Epithelial cell of prostate (primary cell): Measurements from ENCODE around the gene RITA1.
"Not testable (repeated sequence)": the region's sequence is repeated elsewhere in the genome, so short reads cannot be mapped to it uniquely, and the experiment has no call there.

Source experiments
- DNase-seq: peaks from one replicate; pipeline ENCODE4 v3.0.0-alpha.2; 2011; ENCODE audit warnings: low read depth, low spot score
- H3K27ac ChIP-seq: fragments of 450-650 bp; 2 replicates; pipeline ENCODE4 v1.5.1; 2017; ENCODE audit warnings: mild to moderate bottlenecking

RITA1 gene, protein sequence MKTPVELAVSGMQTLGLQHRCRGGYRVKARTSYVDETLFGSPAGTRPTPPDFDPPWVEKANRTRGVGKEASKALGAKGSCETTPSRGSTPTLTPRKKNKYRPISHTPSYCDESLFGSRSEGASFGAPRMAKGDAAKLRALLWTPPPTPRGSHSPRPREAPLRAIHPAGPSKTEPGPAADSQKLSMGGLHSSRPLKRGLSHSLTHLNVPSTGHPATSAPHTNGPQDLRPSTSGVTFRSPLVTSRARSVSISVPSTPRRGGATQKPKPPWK

DNA sequence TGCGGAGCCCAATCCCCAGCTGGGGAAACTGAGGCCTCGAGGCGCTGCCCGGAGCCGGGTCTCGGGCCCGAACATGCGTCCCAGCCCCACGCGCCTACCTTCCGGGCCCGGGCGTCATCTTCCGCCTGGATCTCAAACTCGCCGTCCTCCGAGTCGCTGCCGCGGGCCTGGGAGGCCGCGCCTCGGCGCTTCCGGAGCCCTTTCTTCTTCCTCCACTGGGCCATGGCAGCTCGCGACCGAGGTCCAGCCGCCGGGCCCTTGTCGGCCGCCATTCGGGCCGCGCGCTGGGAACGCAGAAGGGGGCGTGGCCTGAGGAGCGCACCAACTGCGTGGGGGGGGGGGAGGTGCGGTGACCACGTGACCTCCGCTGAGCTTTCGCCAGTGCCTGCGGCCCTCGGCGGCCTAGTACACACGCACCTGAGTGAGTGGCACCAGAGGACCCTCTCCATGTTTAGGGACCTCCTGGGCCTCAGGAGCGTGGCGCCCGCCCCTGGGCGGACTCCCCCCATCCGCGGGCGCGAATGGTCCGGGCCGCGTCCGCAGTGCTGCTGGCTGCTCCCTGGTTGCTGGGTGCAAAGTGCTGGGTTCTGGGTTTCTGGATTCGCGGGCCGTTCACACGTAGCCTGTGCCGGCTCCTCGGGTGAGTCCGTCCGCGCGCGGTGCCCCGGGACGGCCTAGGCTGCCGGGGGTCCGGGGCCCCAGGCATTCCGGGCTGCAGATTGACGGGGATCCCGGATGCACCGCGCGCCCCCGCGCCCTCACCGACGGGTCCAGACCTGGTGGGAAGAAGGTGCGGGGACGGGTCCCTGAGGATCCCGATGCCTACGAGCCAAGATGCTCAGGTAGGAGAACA is at the start of gene RITA1, which contains the start of gene DDX54:
TSS of gene RITA1 (plus strand) at position 542 of the 853 bp plus-strand sequence. CDS start 1,026 bp downstream, outside the sequence.
TSS of gene DDX54 (minus strand) at position 299 of the 853 bp plus-strand sequence. CDS start at position 272, 27 bp downstream.
- no peak for DNase-seq
- H3K27ac ChIP-seq = peak within 1 kb of the TSS; percentile 90

DNA sequence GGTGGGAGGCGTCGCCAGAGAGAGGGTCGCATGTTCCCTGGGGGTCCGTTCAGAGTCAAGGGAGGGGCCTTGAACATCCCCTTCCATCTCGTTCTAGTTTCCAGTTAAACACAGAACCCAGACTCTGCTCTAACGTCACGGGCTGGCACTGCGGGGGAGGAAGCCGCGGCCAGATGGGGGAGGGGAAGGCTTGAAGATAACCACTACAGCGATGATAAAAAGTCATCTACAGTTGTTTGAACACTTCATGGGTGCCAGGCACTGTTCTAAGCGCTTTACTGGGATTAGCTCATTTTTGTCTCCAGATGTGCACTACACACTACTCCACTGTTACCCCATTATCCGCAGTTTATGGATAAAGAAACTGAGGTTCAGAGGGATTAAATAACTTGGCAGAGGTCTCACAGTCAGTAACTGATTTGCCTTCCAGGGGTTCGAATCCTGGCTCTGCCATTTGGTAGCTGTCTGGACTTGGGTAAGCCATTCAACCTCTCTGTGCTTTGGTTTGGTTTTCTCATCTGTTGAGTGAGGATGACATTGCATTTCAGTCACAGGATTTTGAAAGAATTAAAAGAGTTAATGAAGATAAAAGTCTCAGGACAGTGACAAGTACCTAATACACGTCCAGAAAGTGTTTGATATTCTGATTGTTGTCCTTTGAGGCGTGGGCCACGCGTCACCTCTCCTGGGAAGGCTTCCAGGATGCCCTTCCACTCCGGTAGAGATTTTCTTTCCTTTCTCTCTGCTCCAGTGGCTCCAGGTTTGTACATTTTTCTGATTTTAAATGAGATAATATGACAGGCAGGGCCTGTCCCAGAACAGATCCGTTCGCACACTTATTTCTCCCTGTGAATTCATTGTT is 49.2 kb upstream of the RITA1 start:
- peak overlapping the region; percentile 9 for H3K27ac ChIP-seq
- no peak for DNase-seq

DNA sequence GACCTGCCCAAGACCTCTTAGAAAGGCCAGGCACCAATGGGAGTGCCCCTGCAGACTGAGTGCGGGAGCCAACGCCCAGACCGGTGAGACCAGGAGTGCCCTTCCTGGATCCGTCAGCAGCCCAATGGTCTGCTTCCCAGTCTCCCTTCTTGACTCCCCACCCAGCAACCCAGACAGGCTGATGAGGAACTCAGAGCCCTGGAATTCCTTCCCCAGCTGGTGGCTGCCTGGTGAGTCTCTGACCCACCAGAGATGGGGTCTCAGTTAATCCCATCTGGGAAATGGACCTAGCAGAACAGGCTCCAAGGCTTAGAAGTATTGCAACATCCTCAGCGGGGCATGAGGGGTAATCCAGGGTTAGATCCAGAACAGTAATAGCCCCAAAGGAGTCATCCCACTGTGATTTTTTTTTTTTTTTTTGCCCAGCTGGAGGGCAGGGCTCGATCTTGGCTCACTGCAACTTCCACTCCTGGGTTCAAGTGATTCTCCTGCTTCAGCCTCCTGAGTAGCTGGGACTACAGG is 48.5 kb upstream of the RITA1 start:
- H3K27ac ChIP-seq = no peak overlapping the region
- DNase-seq = no peak

DNA sequence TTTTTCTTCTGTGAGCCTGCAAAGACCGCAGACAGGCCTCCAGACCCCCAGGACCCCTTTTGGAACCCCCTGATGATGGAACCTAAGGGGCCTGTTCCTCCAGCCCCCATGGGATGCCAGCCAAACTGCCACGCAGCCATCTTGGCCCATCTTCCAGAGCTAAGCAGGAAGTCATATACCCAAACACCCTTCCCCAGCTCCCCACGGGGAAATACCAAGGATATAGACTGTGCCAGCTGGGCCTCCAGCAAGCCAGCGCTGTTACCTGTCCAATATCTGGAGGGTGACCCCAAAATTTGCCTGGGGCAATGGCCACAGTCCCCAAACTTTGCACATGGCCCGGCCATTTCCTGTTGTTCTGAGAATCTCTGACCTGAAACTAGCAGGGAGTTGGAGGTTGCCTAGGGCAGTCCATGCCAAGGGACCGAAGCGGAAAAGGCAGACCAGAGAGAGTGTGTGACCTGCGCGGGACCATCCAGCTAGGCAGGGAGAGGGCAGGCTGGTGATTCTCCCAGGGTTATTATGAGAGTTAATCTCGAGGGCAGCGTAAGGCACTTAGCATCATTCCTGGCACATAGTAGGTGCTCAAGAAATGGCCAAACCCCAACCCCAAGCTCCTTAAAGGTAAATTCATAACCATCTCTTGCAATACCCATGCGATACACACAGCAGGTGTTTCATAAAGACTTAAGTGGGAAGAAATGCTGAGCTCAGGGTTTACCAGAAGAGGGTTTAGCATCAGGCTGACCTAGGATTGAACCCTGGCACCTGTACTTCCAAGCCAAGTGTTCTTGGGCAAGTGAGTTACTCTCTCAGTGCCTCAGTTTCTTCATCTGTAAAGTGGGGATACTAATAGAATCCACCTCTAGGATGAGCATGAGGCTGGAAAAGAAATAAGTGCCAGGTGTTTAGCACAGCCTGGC is 47.4 kb upstream of the RITA1 start:
- no peak for DNase-seq
- no peak overlapping the region for H3K27ac ChIP-seq

DNA sequence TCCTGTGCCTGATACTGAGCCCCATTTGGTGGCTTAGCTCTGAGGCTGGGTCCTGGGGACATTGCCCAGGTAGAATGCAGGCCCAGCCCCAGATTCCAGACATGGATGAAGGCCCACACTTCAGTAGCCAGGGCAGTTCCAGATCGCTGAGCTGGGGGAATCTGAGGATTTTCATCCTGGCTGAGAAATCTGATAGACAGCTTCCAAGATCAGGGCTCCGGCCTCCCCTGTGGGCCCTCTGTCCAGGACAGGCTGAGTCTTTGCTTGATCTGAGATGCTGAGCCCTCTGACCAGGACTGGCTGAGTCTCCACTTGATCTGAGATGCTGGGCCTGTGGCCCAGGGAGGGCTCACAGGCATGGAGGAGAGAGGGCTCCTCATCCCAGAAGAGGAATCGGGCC is 46.7 kb upstream of the RITA1 start:
- DNase-seq = no peak
- no peak overlapping the region for H3K27ac ChIP-seq

DNA sequence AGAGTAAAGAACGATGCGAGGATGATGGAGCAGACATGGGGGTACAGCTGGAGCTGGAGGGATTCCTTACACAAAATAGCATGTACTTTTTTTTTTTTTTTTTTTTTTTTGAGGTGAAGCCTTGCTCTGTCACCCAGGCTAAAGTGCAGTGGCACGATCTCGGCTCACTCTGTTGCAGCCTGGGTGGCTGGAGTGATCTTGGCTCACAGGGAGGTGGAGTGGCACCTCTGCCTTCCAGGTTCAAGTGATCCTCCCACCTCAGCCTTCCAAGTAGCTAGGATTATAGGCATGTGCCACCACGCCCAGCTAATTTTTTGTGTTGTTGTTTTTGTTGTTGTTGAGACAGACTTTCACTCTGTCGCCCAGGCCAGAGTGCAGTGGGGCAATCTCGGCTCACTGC is 44.8 kb upstream of the RITA1 start:
- DNase-seq = no peak
- H3K27ac ChIP-seq = no peak overlapping the region

DNA sequence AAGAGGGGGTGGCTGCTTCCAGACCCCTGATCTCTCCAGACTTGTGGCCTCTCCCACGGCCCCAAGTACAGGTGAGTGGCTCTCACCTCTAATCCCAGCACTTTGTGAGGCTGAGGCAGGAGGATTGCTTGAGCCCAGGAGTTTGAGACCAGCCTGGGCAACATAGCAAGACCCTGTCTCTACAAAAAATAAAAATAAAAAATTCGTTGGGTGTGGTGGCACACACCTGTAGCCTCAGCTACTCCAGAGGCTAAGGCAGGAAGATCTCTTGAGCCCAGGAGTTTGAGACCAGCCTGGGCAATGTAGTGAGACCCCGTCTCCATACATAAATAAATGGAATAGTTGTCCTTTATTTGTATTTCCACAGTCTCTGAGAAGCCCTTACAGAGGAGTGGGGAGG is 43.8 kb upstream of the RITA1 start:
- not testable (repeated sequence) for H3K27ac ChIP-seq, DNase-seq

DNA sequence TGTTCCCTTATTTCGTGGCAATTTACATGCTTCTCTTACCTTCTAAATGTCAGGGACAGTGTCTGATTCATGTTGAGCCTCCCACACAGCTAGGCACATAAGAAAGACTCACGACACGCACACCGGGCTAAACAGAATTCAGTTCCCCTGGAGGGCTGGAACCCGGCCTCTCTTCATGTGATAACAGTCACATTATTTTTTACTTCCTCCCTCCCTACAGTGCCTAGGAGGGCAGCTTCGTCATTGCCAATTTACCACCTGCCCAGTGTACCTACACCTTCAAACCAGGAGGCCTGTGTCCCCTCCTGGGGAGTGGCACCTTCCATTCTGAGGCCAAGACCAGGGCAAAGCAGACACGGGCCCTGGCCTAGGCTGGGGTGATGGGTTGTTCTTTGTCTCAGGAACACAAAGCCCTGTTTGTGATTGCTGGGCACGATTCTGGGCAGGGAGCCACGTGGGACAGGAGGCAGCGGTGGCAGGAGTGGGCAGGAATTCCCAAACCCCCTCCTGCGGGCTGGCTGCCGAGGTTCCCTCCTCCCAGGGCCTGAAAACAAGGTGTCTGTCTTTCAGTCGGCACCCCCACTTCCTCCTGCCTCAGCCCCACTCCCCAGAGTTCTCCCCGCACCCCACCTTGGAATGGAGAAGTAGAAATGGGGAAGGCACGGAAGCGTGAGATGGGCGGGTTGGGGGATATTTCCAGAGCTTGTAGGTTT is 43.2 kb upstream of the RITA1 start:
- no peak for DNase-seq
- H3K27ac ChIP-seq = no peak overlapping the region

DNA sequence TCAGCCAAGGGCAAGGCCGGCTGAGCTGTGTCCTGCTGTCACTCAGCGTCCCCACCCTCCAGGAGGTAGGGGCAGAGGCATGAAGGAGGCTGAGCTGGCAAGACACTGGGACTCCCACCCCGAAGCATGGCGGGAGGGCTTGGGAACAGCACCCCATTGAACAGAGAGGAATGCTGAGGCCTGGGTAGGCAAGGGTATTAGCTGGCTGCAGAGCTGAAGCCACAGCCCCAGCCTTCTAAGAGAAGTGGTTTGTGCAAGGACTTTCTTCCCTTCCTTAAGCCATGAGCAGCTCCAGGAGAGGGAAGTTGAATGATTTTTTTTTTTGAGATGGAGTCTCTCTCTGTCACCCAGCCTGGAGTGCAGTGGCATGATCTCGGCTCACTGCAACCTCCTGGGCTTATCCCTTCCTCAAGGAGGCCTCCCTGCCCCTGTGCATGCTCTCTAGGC is 42.6 kb upstream of the RITA1 start:
- H3K27ac ChIP-seq = no peak overlapping the region
- no peak for DNase-seq

DNA sequence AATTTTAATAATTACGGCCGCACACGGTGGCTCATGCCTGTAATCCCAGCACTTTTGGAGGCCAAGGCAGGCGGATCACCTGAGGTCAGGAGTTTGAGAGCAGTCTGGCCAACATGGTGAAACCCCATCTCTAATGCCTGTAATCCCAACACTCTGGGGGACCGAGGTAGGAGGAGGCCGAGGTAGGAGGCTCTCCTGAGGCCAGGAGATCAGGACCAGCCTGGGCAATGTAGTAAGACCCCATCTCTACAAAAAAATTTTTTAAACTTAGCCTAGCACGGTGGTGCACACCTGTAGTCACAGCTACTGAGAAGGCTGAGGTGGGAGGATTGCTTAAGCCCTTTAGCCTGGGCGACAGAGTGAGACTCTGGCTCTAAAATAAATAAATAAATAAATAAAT is 41.6 kb upstream of the RITA1 start:
- H3K27ac ChIP-seq = no peak overlapping the region
- DNase-seq = no peak

DNA sequence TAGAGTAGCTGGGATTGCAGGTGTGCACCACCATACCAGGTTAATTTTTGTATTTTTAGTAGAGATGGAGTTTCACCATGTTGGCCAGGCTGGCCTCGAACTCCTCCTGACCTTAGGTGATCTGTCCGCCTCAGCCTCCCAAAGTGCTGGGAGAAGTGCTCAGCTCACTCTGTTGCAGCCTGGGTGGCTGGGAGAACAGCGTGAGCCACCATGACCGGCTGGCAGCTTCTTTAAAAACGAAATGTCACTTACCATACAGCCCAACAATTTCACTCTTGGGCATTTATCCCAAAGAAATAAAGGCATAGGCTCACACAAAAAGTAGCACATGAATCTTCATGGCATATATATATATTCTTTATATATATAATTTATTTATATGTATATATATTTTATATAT is 40.7 kb upstream of the RITA1 start:
- H3K27ac ChIP-seq = no peak overlapping the region
- DNase-seq = no peak

DNA sequence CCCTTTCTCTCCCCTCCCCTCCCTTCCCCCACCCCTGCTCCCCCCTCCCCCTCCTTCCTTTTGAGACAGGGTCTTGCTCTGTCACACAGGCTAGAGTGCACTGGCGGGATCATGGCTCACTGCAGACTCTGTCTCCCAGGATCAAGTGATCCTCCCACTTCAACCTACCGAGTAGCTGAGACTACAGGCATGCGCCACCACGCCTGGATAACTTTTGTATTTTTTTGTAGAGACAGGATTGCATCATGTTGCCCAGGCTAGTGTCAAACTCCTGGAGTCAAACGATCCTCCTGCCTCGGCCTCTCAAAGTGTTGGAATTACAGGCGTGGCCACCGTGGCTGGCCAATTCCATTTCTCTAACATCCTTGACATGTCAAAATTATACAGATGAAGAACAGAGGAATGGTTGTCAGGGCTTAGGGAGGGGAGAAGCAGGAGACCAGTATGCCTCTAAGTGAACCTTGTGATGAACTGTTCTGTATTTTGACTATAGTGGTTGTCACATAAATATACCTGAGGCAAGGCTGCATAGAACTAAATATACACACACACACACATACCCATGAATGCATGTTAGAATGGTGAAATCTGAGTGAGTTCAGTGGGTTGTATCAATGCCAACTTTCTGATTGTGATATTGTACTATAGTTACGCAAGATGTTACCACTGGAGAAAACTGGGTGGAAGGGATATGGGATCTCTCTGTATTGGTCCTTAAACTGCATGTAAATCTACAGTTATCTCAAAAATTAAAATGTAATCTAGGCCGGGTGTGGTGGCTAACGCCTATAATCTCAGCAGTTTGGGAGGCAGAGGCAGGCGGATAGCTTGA is 39.6 kb upstream of the RITA1 start:
- no peak overlapping the region for H3K27ac ChIP-seq
- DNase-seq = no peak

DNA sequence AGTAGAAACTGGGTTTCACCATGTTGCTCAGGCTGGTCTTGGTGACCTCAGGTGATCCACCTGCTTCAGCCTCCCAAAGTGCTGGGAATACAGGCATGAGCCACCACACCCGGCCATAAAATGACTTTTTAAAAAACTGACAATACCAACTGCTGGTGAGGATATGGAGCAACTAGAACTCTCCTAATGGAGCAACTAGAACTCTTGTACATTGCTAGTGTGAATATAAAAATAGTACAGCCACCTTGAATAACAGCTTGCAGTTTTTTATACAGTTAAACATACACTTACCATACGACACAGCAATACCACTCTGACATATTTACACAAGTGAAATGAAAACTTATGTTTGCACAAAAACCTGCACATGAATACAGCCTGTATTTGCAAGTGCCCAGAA is 38.5 kb upstream of the RITA1 start:
- no peak for DNase-seq
- no peak overlapping the region for H3K27ac ChIP-seq

DNA sequence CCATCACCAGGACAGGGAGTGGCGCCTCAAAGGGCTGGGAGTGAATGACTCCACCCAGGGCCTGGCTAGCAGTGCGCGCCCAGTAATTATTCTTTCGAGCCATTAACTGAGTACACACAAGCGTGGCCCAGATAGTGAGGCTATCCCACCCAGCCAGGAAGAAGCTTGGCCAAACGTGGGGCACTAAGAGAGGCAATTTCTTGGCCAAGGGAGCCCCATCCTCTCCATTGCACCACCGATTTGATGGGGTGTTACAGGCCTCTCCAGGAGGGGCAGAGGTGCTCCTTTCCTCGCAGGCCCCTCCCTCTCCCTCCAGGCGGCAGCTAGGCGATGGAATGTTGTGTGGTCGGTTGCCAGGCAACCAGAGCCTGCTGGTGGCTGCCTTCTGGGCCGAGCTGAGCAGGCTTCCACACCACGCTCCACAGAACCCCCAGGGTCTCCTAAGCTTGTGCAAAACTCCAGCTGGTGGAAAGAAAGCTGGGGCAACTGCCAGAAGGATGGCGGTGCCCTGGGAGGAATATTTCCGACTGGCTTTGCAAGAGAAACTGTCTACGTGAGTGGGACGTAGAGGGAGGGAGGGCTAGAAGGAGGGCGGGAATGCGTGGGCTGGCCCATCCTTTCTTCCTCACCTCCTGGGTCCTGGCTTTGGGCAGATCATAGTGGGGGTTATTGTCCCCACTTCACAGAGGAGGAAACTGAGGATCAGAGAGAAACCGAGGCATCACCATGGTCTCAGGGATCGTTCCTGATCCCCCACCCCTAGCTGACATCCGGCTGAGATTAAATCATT is 36.0 kb upstream of the RITA1 start, which contains the start of gene CFAP73:
TSS of gene CFAP73 (plus strand) at position 364 of the 790 bp plus-strand sequence. CDS start at position 498, 134 bp downstream.
- no peak for DNase-seq
- H3K27ac ChIP-seq = no peak within 1 kb of the TSS

DNA sequence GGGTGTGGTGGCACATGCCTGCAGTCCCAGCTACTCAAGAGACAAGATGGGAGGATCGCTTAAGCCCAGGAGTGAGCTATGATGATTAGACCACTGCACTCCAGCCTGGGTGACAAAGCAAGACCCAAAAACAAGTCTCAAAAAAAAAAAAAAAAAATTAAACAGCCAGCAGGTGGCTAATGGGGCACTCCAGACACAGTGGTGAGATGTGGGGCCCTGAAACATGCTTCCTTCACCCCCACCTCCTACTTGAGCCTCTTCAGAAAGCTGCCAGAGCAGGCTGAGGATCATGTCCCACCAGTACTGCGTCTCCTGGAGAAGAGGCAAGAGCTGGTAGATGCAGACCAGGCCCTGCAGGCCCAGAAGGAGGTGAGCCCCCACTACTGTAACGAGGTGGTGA is 33.9 kb upstream of the RITA1 start:
- no peak for DNase-seq
- H3K27ac ChIP-seq = no peak overlapping the region

DNA sequence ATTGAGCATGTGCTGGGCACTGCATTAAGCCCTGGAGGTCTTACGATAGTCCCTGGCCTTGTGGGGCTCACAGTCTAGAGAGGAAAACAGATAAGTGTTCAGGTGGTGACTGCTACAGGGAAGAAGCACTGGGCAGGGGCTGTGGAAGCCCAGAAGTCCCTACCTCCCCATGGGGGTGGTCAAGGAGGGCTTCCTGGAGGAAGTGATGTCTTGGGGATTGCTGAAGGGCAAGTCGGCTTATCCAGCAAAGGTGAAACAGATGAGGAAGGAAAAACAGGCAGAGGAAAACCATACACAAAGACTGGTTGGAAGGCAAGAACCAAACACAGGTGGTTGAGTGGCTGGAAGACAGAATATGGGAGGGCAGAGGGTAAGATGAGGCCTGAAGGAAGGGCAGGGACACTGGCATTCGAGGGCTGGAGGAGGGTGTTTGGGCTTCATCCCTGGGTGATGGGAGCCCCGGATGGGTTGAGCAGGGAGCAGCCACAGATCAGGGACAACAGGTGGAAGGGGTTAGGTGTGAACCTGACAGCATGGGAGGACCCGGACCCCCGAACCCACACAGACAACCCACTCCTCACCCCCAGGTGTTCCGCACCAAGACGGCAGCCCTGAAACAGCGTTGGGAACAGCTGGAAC is 33.2 kb upstream of the RITA1 start:
- DNase-seq = no peak
- no peak overlapping the region for H3K27ac ChIP-seq
